HPDE6-E6E7 (cell line): ENCODE data around the gene SIGLEC11.
"Not testable (repeated sequence)": the region's sequence is repeated elsewhere in the genome, so short reads cannot be mapped to it uniquely, and the experiment has no call there.

Source experiments
- DNase-seq: peaks from one replicate; pipeline ENCODE4 v3.0.0; 2011; ENCODE audit warnings: missing footprints; ENCODE audit errors: extremely low spot score

Gene SIGLEC11

DNA sequence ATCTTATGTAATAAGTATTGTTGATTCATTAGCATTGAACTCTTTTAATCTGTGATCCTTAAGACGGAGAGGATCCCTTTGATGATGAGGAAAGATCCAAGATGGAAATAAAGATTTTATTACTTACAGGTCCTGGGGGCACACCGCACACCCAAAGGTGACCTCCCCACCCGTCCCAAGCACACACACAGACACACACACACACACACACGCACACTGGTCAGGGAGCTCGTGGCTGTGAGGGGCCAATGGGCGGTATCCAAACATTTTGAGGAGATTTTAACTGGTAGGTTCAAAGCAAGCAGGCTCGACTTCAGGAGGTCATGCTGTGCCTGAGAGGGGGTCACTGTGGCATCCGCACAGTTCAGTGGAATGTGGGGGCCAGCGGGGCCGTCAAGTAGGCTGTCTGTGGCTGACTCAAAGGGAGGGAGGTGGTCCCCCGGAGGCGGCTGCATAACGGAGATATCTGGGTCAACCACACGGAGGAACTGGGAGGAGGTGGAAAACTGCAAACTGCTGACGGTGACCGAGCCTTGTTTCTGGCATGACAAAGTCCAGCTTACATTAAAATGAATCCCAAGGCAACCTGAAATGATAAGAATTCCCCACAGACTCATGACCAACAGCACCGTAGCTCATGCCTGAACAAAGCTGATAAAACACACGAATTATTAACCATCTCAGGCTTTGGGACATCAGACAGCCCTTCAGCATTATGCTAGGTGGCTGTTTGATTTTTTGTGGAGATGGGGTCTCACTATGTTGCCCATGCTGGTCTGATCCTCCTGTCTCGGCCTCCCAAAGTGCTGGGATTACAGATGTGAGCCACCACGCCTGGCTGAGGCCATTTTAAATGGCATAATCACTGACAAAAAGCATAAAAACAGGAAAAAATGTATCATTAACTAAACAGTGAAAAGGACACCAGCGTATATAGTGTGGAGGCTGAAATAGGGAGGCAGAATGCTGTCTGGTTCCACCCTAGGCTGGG lies 20.9 kb upstream of the SIGLEC11 start:
- DNase-seq, result no peak

DNA sequence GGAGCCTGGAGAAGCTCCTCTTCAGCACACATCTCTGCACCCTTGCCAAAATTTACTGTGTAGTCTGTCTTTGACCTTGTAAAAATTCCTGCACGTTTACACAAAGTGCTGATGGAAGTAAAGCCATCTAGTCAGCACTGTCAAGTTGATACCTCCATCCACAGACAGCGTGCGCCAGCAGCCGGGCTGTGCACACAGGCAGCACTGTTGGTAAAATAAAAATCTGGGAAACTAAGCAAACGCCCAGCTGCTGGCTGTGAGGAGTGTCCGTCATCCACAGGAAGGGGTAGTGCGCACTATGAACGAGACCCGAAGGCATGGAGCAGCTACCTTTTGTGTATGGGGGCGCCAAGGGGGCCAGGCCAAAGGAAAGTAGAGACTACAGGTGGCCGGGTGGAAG lies 17.4 kb upstream of the SIGLEC11 start:
- no peak for DNase-seq

DNA sequence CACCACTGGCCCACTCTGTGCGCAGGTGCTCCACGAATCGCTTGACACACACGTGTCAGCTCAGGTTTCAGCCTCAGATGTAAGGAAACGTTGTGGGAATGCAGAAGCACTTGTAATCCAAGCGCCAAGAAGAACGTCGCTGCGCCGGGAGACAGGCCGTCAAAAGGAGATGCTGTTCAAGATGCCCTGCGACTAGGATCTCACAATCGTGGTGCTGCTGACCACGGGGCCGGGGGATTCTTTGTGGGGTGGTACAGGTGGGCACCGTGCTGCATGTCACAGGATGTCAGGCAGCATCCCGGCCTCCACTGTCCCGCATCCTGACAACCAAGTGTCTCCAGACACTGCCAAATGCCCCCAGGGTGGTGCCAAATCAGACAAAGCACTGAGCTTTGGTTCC lies 16.9 kb upstream of the SIGLEC11 start:
- no peak for DNase-seq

DNA sequence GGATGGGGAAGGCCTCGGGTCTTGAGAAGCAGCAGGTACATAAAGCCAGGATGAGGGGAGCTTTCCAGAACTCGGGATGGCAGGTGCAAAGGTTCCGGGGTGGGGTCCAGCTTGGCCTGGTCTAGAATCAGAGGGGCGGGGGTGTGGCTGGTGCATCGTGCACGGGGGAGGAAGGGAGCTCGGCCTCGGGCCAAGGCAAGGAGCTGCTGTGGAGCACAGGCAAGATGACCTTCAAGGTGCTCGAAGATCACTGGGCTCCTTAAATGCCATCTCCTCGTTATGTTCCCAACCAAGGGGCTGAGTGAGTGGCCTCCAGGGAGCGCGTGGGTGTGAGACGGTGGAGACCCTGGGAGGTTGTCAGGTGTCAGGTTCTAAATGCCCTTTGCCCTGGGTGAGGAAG lies 16.1 kb upstream of the SIGLEC11 start:
- no peak for DNase-seq

DNA sequence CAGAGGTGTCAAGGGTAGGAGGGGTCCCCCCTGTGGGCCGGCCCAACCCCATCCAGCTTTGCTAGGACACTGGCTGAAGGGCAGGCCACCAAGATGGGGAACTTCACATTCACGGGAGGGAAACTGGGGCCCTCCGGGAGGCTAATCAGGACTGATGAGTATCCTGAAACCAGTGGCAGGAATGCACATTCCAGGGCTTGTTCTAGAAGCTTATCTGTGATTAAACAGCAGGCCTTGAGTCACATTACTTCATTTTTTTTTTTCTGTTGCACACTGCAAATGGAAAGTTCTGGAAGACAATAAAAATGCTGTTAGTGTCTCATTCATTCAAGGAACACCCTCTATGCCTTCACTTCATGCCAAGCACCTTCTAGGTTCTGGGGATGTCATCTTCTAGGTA lies 15.5 kb upstream of the SIGLEC11 start:
- no peak for DNase-seq

DNA sequence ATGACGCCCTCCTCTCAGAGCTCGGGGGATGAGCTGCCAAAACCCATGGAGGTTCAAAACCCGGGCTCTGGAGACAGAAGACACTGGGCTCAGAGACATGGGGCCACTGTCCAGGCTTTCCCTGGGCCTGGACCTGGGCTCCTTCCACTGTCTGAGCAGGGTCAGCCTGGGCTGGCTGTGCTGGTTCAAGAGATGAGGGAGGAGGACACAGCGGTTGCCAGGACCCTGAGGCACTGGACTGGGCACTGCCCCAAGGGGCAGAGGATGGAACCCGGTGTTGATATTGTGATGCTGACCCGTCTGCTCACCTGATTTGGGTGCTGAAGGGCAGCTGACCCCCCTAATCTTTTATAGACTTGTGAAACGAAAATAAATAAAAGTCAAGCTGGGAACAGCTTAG lies 14.1 kb upstream of the SIGLEC11 start:
- no peak for DNase-seq

DNA sequence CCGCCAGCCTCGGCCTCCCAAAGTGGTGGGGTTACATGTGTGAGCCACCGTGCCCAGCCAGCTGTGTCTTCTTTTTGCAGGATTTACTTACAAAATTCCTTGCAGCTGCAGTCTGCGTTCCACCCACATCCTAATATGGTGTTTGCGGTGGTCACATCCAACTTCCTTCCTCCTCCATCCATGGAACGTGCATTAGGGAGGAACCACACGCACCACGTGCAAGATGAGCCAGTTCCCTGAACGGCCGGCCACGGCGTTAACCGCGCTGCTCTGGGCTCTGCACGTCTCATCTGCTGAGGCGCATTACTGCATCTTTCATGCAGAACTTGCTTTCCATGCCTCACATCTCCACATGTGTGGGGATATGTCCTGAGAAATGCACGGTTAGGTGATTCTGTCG lies 13.0 kb upstream of the SIGLEC11 start:
- DNase-seq, result no peak

DNA sequence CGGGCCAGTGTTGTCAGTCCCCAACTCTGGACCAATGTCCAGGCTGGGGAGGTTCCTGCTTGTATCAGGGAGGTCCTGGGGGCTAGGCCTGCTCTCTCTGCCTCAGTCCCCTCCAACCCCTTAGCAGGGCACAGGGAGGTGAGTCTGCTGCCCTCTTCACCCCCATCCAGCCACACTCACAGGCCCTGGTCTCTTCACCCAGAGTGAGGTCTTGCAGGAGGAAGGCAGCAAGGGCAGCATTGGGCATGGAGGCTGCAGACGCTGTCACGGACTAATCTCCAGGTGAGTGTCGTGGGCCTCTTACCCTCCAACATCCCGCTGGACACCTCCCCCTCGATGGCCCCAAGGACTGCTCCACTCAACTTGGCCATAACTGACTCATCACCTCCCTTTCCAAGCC lies 11.9 kb upstream of the SIGLEC11 start:
- DNase-seq, result no peak

DNA sequence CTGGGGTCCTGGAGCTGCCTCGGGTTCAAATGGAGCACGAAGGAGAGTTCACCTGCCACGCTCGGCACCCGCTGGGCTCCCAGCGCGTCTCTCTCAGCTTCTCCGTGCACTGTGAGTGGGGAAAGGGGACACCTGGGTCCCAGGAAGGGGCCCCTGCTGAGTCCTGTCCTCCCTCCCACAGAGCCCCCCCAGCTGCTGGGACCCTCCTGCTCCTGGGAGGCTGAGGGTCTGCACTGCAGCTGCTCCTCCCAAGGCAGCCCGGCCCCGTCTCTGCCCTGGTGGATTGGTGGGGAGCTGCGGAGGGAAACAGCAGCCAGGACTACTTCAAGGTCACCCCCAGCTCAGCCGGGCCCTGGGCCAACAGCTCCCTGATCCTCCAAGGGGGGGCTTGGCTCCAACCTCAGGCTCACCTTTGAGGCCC lies 11.0 kb upstream of the SIGLEC11 start:
- DNase-seq, result no peak

DNA sequence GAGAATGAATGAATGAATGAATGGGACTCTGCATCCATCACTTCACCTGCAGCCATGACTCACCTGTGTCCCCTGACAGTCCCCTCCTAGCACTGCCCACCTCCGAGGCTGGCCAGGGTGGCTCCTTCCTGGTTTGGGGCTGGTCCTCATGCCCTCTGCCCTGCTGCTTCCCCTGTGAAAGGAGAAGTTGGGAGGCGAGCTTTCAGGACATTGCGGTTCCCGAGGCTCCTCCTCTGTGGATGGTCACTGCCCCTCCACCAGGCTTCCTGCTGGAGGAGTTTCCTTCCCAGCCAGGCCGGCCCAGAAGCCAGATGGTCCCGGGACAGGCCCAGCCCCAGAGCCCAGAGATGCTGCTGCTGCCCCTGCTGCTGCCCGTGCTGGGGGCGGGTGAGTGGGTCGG lies 8.4 kb upstream of the SIGLEC11 start:
- DNase-seq, result not testable (repeated sequence)

DNA sequence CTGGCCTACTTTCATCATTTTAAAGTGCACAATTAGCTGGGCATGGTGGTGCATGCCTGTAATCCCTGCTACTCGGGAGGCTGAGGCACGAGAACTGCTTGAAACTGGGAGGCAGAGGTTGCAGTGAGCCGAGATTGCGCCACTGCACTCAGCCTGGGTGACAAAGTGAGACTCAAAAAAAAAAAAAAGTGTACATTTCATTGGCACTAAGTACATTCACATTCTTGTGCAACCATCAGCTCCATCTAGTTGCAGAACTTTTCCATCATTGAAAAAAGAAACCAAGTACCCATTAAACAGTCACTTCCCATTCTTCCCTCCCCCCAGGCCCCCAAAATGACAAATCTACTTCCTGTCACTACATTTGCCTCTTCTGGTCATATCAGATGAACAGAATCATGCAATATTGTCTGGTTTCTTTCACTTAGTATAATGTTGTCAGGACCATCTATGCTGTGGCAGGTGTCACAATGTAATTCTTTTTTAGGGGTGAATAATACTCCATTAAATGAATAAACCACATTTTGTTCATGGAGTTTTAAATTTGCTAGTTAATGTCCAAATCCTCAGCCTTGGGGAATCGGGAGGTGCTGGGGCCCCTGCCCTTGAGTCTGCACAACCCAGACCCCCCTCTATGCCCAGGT lies 7.4 kb upstream of the SIGLEC11 start:
- DNase-seq, result no peak

DNA sequence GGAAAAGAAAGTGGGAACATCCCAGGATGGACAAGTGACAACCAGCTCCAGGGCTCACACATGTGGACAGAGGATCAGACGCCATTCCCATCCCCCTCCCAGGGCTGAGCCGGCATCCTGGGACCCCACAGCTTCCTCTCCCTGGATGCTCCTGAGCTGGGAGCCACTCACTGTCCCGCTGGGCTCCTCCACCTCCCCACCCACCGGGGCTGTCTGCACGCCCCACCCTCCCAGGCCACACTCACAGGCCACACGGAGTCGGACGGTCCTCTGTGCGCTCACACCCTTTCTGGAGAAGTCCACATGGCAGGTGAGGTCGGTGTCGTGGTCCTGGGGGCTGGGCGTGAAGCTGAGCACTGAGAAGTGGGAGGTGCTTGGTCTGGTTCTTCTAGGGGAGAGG lies 1.1 kb downstream of the SIGLEC11 start:
- not testable (repeated sequence) for DNase-seq

DNA sequence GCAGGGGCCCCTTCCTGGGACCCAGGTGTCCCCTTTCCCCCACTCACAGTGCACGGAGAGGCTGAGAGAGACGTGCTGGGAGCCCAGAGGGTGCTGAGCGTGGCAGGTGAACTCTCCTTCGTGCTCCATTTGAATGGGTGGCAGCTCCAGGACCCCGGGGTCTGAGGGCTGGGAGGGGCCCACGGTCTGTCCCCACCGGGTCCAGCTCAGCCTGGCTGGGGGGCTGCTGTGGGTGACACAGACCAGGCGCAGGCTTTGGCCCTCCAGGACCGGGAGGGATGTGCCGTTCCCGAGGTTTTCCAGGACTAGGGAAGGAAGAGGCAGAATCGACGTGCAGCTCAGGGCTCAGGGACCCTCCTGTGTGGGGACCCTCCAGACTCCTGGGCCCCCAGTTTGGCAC lies 2.4 kb downstream of the SIGLEC11 start:
- DNase-seq, result not testable (repeated sequence)

DNA sequence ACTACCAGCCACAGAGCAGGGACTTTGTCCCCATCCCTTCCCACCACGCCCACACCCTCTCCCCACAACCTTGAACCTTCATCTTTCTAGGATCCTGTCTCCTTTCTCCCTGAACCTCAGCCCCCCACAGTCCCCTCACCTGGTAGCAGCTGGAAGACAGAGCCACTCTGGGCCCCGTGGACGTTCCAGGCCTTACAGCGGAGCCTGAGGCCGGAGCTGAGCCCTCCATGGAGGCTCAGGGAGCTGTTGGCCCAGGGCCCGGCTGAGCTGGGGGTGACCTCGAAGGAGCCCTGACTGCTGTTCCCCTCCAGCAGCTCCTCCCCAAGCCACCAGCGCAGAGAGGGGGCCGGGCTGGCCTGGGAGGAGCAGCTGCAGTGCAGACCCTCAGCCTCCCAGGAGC lies 2.8 kb downstream of the SIGLEC11 start:
- not testable (repeated sequence) for DNase-seq

DNA sequence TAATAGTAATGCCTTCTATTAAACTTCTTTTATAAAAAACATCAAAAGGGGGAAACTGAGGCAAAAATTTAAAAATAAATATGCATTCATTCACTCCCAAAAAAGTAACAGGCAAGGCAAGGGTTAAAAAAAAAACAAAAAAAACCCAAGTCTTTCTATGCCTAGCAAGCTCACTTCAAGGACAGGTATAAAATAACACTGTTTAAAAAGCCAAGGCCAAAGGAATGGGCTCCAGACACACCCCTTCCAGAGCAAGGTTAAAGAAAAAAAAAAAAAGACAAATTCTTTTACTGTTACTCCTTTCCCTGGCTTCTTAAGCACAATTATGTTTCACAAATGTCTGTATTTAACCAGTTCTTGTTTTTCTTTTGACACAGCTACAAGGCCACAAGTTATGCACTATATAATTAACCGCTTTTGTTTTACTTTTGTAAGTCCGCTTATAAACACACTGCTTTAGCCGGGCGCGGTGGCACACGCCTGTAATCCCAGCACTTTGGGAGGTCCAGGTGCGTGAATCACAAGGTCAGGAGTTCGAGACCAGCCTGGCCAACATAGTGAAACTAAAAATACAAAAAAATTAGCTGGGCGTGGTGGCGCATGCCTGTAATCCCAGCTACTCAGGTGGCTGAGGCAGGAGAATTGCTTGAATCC lies 3.6 kb downstream of the SIGLEC11 start:
- no peak for DNase-seq

DNA sequence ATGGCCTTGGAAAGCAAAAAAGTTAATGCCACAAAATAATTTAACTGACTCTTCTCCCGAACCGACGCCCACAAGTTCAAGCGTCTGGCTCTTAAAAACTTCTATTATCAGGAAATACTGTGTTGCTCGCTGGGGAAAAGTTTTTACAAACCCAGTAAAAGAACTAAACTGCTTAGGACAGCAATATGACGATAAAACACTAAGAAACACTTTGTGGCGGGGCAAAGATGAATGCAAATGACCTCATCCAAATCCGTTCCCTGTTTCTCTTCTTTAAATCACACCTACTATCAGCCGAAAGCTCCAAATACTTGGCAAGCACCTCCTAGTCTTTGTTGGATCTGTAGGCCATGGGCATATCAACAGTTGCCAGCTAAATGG lies 4.9 kb downstream of the SIGLEC11 start:
- no peak for DNase-seq

DNA sequence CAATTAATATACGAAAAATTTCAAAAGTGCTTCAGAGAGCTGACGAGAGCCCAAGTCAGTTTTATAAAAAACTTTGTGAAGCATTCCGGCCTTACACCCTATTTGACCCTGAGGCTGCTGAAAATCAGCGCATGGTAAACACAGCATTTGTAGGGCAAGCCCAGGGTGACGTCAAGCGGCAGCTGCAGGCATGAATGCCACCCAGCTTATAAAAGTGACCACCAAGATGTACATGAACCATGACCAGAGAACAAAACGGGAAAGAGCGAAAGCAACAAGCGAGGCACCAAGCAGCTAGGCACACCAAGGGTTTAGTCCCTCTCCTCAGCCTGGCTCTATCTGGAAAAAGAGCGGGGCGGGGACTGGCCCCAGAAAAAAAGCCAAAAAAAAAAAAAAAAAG lies 6.0 kb downstream of the SIGLEC11 start:
- DNase-seq, result no peak

DNA sequence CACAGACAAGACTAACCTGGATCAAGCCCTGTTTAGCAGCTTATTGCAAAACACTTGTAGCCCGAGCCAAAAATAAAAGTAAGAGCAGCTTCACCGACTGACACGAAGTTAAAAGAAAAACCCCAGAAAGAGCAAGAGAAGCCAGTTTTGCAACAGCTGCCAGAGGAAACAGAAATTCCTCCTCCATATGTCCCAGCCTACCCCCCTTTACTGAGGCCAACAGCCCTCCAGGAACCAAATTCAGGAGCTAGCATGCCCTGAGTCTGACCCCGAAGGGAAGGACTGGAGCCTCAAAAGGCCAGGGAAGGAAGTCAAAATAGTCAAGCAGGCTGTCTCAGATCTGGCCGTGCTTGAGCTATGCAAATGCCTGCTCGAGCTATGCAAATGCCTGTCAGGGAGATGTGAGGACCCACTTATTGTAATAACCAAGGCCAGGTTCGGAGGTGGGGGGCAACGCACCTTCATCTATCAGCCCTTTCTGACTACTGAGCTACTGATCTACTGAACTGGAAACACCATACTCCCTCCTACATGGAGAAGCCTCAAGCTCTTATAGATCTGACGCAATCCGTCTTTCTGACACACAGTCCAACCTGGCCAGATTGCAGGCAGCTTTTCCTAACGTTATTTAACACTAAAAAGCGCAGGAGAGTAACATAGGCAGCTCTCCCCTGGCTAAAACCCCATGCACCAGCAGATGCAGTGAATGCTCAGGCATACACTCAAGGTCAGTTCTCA lies 6.7 kb downstream of the SIGLEC11 start:
- DNase-seq, result no peak

DNA sequence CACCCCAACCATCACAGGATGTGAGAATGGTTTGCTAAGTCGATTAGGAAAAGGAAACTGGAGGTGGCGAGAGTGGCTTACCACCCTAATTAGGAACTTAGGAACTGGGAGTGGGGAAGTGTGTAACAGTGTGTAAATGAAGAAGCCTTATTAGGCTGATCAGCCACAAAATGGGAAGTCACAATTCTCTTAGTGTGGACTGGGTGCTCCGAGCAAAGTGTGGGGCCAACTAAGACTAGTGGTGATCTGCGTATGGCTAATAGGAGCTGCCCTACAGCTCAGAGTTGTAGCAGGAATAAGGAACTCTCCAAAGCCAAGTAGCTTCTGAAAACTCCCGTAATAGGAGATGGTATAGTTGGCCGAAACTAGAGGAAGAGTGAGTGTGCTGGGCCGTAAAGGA lies 7.6 kb downstream of the SIGLEC11 start:
- DNase-seq, result no peak

DNA sequence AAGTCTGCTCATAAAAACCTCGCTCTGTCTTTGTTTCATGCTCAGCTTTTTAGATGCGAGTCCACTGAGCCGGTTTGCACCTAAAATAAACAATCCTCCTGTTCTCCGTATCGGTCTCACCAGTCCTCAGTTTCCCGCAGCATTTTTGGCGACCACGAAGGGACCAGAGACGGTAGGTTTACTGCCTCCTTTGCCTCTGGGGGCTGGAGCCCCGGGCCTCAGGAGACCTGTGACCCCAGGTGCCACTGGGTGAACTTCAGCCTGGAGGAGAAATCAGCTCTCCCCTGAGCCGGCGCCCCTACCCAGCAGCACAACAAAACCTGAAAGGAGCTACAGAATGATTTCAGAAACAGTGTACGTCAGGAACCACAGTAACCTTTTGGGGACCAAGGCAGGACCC lies 8.1 kb downstream of the SIGLEC11 start:
- DNase-seq, result no peak

DNA sequence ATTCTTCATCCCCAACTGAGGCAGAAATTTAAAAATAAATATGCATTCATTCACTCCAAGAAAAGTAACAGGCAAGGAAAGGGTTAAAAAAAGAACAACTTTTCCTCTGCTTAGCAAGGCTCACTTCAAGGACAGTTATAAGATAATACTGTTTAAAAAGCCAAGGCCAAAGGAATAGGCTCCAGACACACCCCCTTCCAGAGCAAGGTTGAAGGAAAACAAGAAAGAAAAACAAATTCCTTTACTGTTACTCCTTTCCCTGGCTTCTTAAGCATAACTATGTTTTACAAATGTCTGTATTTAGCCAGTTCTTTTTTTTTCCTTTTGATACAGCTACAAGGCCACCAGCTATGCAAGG lies 8.5 kb downstream of the SIGLEC11 start:
- DNase-seq, result no peak
